Fibroblast of the aortic adventitia (primary cell): ENCODE data around the gene SHB. TPM values are rescaled to one million over a fixed set of nuclear protein-coding genes. Genes with fewer than 3 reads are reported as not detected.
A peak's percentile ranks its signal among the peaks of the same experiment; 100 is the strongest.

Experiments
- DNase-seq: peaks from one replicate; pipeline ENCODE4 v3.0.0-alpha.2; 2010; ENCODE audit warnings: low read depth
- H3K4me3 ChIP-seq: 2 replicates; pipeline ENCODE4 v1.5.1; 2011; ENCODE audit warnings: low read depth, mild to moderate bottlenecking, control low read depth, low read length, moderate library complexity
- CTCF ChIP-seq: IDR thresholded peaks from 2 replicates; pipeline ENCODE4 v1.5.1; 2011; ENCODE audit warnings: mild to moderate bottlenecking, low read length, control low read depth, inconsistent platforms; ENCODE audit not compliant: insufficient read depth
- total RNA-seq: library from RNA; depleted of rRNA; stranded (reverse); fragments of >200 nt; gene quantifications from 2 replicates; pipeline ENCODE4 v1.2.3, GENCODE V29; 2012; ENCODE audit warnings: low replicate concordance

Gene SHB
- total RNA-seq, 1 donor = 26.5 TPM

- no peak for DNase-seq
Observed at GRCh38 chr9:38009035-38009501, 60.0 kb downstream of the SHB start.

GRCh38 chr9:38008168-38009034, 60.6 kb downstream of the SHB start:
- H3K4me3 ChIP-seq = no peak overlapping the region
- peak; percentile 79 for DNase-seq
- no peak for TF ChIP-seq CTCF

More at GRCh38 chr9:38009035-38009501, 60.0 kb downstream of the SHB start:
- no peak overlapping the region for H3K4me3 ChIP-seq
- no peak for TF ChIP-seq CTCF

- DNase-seq = no peak
- no peak for TF ChIP-seq CTCF
- H3K4me3 ChIP-seq = no peak overlapping the region
Observed at GRCh38 chr9:38007016-38007415, 62.0 kb downstream of the SHB start.

GRCh38 chr9:38006163-38006562, 62.9 kb downstream of the SHB start:
- no peak overlapping the region for H3K4me3 ChIP-seq
- DNase-seq = no peak
- TF ChIP-seq CTCF = no peak

GRCh38 chr9:38004809-38005560, 64.0 kb downstream of the SHB start:
- TF ChIP-seq CTCF = no peak

GRCh38 chr9:38003946-38004808, 64.8 kb downstream of the SHB start:
- no peak overlapping the region for H3K4me3 ChIP-seq
- DNase-seq = no peak
- no peak for TF ChIP-seq CTCF

More at GRCh38 chr9:38004809-38005560, 64.0 kb downstream of the SHB start:
- no peak overlapping the region for H3K4me3 ChIP-seq
- DNase-seq = no peak
